Testis (tissue), 2 donors: Measurements from ENCODE around the gene RERE.

Experiments
- CTCF ChIP-seq, 3 experiments: fragments of 450-650 bp in 2 of 3; fragments of 200-600 bp in 1 of 3; sonication (generic) in 1 of 3; IDR thresholded peaks; one replicate each; pipeline ENCODE4 v1.5.1; 2016 to 2019; ENCODE audit warnings: antibody characterized with exemption in 3 of 3, mild to moderate bottlenecking in 2 of 3, moderate library complexity in 1 of 3
- POLR2A ChIP-seq: fragments of 450-650 bp; IDR thresholded peaks from one replicate; pipeline ENCODE4 v1.6.1; 2017; ENCODE audit warnings: antibody characterized with exemption, mild to moderate bottlenecking, moderate library complexity

DNA sequence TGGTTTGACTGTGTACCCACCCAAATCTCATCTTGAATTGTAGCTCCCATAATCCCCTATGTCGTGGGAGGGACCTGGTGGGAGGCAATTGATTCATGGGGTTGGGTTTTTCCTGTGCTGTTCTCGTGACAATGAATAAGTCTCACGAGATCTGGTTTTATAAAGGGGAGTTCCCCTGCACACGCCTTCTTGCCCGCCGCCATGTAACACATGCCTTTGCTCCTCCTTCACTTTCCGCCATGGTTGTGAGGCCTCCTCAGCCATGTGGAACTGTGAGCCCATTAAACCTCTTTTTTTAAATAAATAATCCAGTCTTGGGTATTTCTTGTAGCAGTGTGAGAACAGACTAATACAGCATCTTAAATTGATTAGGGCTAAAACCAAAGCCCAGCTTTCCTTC is 22.6 kb upstream of the RERE start:
- TF ChIP-seq POLR2A: no peak
- no peak for TF ChIP-seq CTCF (IDR thresholded peaks at IDR 0.05)
